ENCODE measurements around the gene ZFHX3. TPM values are rescaled to one million over a fixed set of nuclear protein-coding genes. Genes with fewer than 3 reads are reported as not detected.

ZFHX3 gene
- total and polyA plus RNA-seq, 9 of the 15 experiments (the other 6 are each of a cell fraction or from before 2014, with no cell fraction given): 0.01 to 0.23 (median 0.06) TPM; not detected in 4

DNA sequence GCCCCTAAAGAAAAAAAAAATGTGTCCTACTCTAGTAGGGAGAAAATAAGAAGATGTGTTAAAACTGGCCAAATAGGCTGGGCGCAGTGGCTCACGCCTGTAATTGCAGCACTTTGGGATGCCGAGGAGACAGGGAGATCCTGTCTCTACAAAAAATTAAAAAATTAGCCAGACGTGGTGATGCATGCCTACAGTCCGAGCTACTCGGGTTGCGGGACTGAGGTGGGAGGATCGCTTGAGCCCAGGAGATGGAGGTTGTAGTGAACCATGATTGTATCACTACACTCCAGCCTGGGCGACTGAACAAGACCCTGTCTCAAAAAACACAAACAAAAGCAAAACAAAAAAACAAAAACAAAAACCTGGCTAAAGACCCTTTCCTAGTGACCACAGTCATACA, 15.9 kb downstream of the ZFHX3 start:
- H3K27ac ChIP-seq (ENCODE audit: extremely low read depth, low read depth, low read length): no peak overlapping the region
- CTCF ChIA-PET (ENCODE audit: low intra/inter-chr PET ratio): no interaction called here
- peaks cover 0 to 3% of the 10 kb centered on the region in 2 experiments; a peak in 2 of 5 replicates for H3K4me1 ChIP-seq (replicated peaks in 1 of 2; ENCODE audit: control insufficient read depth in 2 of 2, insufficient read depth in 2 of 2, low read length in 2 of 2)
- H3K4me3 ChIP-seq: no peak overlapping the region
- H3K4me2 ChIP-seq (ENCODE audit: insufficient read depth, low read length): no peak overlapping the region
- no peaks in the 10 kb centered on the region for H3K79me2 ChIP-seq (ENCODE audit: control insufficient read depth, insufficient read depth, low read length)
- no peak overlapping the region for H3K9ac ChIP-seq (ENCODE audit: insufficient read depth in 1 of 2, low read depth in 2 of 2, low read length in 2 of 2)
- DNase-seq (ENCODE audit: extremely low read depth in 1 of 4, low spot score in 3 of 4): no peak
- H2AFZ ChIP-seq (ENCODE audit: low read depth, low read length): no peak overlapping the region
- intact Hi-C loops (cut with micrococcal nuclease) (loop anchor here (5.0 kb wide), 1 partner anchor 165 kb away; no protein-coding TSS in a partner anchor), in situ Hi-C loops (cut with MboI) (no loop called here)
- H3K9me1 ChIP-seq (ENCODE audit: control insufficient read depth, insufficient read depth, low read length): no peaks in the 10 kb centered on the region
- POLR2A ChIA-PET: no interaction called here
- WGBS (ENCODE audit: insufficient coverage, low coverage, missing lambda C conversion rate): 2% methylated on average over 9 of the region's 9 CpGs
- FAIRE-seq: no peak
- peaks cover 20 to 56% of the 10 kb centered on the region in 2 experiments for H3K27me3 ChIP-seq (ENCODE audit: control insufficient read depth in 2 of 2, insufficient read depth in 2 of 2, low read length in 2 of 2)
- no peaks in the 10 kb centered on the region for H3K36me3 ChIP-seq (ENCODE audit: control insufficient read depth, insufficient read depth, low read length)
- no TSS peak for BruUV-seq (replicated peaks)
- no peak for ATAC-seq
- no peaks in the 10 kb centered on the region for H4K20me1 ChIP-seq (replicated peaks; ENCODE audit: control insufficient read depth, insufficient read depth, low read length)
- H3K9me3 ChIP-seq (replicated peaks; ENCODE audit: control insufficient read depth, insufficient read depth, low read depth, low read length): no peaks in the 10 kb centered on the region
- TF ChIP-seq, protein P1, sequence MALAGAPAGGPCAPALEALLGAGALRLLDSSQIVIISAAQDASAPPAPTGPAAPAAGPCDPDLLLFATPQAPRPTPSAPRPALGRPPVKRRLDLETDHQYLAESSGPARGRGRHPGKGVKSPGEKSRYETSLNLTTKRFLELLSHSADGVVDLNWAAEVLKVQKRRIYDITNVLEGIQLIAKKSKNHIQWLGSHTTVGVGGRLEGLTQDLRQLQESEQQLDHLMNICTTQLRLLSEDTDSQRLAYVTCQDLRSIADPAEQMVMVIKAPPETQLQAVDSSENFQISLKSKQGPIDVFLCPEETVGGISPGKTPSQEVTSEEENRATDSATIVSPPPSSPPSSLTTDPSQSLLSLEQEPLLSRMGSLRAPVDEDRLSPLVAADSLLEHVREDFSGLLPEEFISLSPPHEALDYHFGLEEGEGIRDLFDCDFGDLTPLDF (CRISPR knock-in tag; IDR thresholded peaks at IDR 0.05): no peak
- no peak for TF ChIP-seq EGR1 (conservative IDR thresholded peaks at IDR 0.05)
- TF ChIP-seq ZNF551 (CRISPR knock-in tag; IDR thresholded peaks at IDR 0.05): no peak
- no peak for TF ChIP-seq JUN (IDR thresholded peaks at IDR 0.05; ENCODE audit: borderline replicate concordance, low read depth, low read length)
- TF ChIP-seq JUN (CRISPR knock-in tag; IDR thresholded peaks at IDR 0.05; ENCODE audit: borderline replicate concordance): no peak
- TF ChIP-seq DPF2 (IDR thresholded peaks at IDR 0.05): no peak
- TF ChIP-seq ZZZ3 (IDR thresholded peaks at IDR 0.05): no peak
- TF ChIP-seq BRD4 (IDR thresholded peaks at IDR 0.05): no peak
- TF ChIP-seq, protein P2, sequence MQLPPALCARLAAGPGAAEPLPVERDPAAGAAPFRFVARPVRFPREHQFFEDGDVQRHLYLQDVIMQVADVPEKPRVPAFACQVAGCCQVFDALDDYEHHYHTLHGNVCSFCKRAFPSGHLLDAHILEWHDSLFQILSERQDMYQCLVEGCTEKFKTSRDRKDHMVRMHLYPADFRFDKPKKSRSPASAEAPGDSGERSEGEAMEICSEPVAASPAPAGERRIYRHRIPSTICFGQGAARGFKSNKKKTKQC (CRISPR knock-in tag; IDR thresholded peaks at IDR 0.05): no peak
- TF ChIP-seq, protein P3, sequence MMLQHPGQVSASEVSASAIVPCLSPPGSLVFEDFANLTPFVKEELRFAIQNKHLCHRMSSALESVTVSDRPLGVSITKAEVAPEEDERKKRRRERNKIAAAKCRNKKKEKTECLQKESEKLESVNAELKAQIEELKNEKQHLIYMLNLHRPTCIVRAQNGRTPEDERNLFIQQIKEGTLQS (IDR thresholded peaks at IDR 0.05): no peak
- TF ChIP-seq, protein P3 (CRISPR knock-in tag; conservative IDR thresholded peaks at IDR 0.05): no peak
- TF ChIP-seq CREM (IDR thresholded peaks at IDR 0.05; ENCODE audit: low read depth): no peak
- no peak for TF ChIP-seq NCOA1 (IDR thresholded peaks at IDR 0.05; ENCODE audit: low read depth)
- no peak for TF ChIP-seq ZNF239 (CRISPR knock-in tag; IDR thresholded peaks at IDR 0.05)
- no peak for TF ChIP-seq ZNF175 (CRISPR knock-in tag; IDR thresholded peaks at IDR 0.05; ENCODE audit: low read depth)
- TF ChIP-seq, protein P4, sequence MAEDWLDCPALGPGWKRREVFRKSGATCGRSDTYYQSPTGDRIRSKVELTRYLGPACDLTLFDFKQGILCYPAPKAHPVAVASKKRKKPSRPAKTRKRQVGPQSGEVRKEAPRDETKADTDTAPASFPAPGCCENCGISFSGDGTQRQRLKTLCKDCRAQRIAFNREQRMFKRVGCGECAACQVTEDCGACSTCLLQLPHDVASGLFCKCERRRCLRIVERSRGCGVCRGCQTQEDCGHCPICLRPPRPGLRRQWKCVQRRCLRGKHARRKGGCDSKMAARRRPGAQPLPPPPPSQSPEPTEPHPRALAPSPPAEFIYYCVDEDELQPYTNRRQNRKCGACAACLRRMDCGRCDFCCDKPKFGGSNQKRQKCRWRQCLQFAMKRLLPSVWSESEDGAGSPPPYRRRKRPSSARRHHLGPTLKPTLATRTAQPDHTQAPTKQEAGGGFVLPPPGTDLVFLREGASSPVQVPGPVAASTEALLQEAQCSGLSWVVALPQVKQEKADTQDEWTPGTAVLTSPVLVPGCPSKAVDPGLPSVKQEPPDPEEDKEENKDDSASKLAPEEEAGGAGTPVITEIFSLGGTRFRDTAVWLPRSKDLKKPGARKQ (CRISPR knock-in tag; IDR thresholded peaks at IDR 0.05): no peak
- no peak for TF ChIP-seq MECOM (CRISPR knock-in tag; IDR thresholded peaks at IDR 0.05)
- no peak for TF ChIP-seq TSC22D4 (tag; IDR thresholded peaks at IDR 0.05)

All from K562 (cell line).